HepG2 (cell line): ENCODE results near the gene SOX9. TPM values are rescaled to one million over a fixed set of nuclear protein-coding genes. Genes with fewer than 3 reads are reported as not detected.

Experiments used
- ASH2L ChIP-seq: fragments of 300-600, 200-600 bp; sonication (generic); IDR thresholded peaks from 2 replicates; pipeline ENCODE4 v1.7.0; 2017; ENCODE audit warnings: low read depth, mild to moderate bottlenecking, moderate library complexity, mixed read lengths, low read length; ENCODE audit not compliant: insufficient read length
- ATF4 ChIP-seq, 2 experiments: fragments of 450-650 bp in 1 of 2; sonication (generic) in 1 of 2; formaldehyde crosslinking; IDR thresholded peaks; 2 replicates each; pipeline versions ENCODE4 v1.5.0 to v1.8.0; 2020 to 2022; ENCODE audit warnings: mild to moderate bottlenecking in 1 of 2, missing genetic modification reagents in 1 of 2
- CHD4 ChIP-seq: fragments of 200-600 bp; sonication (generic); IDR thresholded peaks from 2 replicates; pipeline ENCODE4 v1.7.0; 2017; ENCODE audit warnings: mild to moderate bottlenecking, low read length, borderline replicate concordance
- CREB1 ChIP-seq, 2 experiments: fragments of 450-650 bp in 1 of 2; IDR thresholded peaks; 2 replicates each; pipeline ENCODE4 v1.6.1; 2016 to 2017; ENCODE audit warnings: control low read depth in 1 of 2, mild to moderate bottlenecking in 1 of 2, missing compliant biosample characterization in 1 of 2, missing genetic modification characterization in 1 of 2
- DDIT3 ChIP-seq: sonication (generic); formaldehyde crosslinking; IDR thresholded peaks from 2 replicates; pipeline ENCODE4 v1.4.0; 2020; ENCODE audit warnings: mild to moderate bottlenecking, missing genetic modification reagents
- ELF1 ChIP-seq: sonication (generic); formaldehyde crosslinking; IDR thresholded peaks from 2 replicates; pipeline ENCODE4 v1.4.0; 2020; ENCODE audit warnings: missing genetic modification reagents
- FOXA1 ChIP-seq, 2 experiments: fragments of 450-650 bp in 1 of 2; sonication (generic) in 1 of 2; formaldehyde crosslinking in 1 of 2; IDR thresholded peaks; 2 replicates each; pipeline versions ENCODE4 v1.4.0 to v1.6.1; 2016 to 2020; ENCODE audit warnings: missing genetic modification reagents in 1 of 2
- HHEX ChIP-seq: IDR thresholded peaks from 2 replicates; pipeline ENCODE4 v1.6.1; 2016; ENCODE audit warnings: control low read depth
- POLR2AphosphoS5 ChIP-seq: IDR thresholded peaks from 2 replicates; pipeline ENCODE4 v1.6.1; 2012; ENCODE audit warnings: low read depth, low read length
- SMAD3 ChIP-seq: sonication (generic); formaldehyde crosslinking; IDR thresholded peaks from 2 replicates; pipeline ENCODE4 v1.4.0; 2020; ENCODE audit warnings: missing genetic modification reagents
- SRF ChIP-seq: IDR thresholded peaks from 2 replicates; pipeline ENCODE4 v1.6.1; 2011; ENCODE audit warnings: mild to moderate bottlenecking, low read depth, low read length, moderate library complexity
- TERF1 ChIP-seq: sonication (generic); formaldehyde crosslinking; IDR thresholded peaks from 2 replicates; pipeline ENCODE4 v1.8.0; 2022; ENCODE audit warnings: mild to moderate bottlenecking, missing genetic modification reagents, moderate library complexity
- TFDP2 ChIP-seq: sonication (generic); formaldehyde crosslinking; IDR thresholded peaks from 2 replicates; pipeline ENCODE4 v1.4.0; 2020; ENCODE audit warnings: missing genetic modification reagents
- TFE3 ChIP-seq: IDR thresholded peaks from 2 replicates; pipeline ENCODE4 v1.6.1; 2016
- ZBTB14 ChIP-seq: sonication (generic); formaldehyde crosslinking; IDR thresholded peaks from 2 replicates; pipeline ENCODE4 v1.4.0; 2020; ENCODE audit warnings: missing genetic modification reagents
- ZBTB46 ChIP-seq: sonication (generic); formaldehyde crosslinking; IDR thresholded peaks from 2 replicates; pipeline ENCODE4 v1.4.0; 2020; ENCODE audit warnings: mild to moderate bottlenecking, missing genetic modification reagents, borderline replicate concordance
- ZNF468 ChIP-seq: sonication (generic); formaldehyde crosslinking; IDR thresholded peaks from 2 replicates; pipeline ENCODE4 v1.8.0; 2022; ENCODE audit warnings: mild to moderate bottlenecking, moderate library complexity, missing genetic modification reagents
- ZNF547 ChIP-seq: sonication (generic); formaldehyde crosslinking; IDR thresholded peaks from 2 replicates; pipeline ENCODE4 v1.5.1; 2020; ENCODE audit warnings: mild to moderate bottlenecking, missing genetic modification reagents
- ZNF557 ChIP-seq: sonication (generic); formaldehyde crosslinking; IDR thresholded peaks from 2 replicates; pipeline ENCODE4 v1.4.0; 2020; ENCODE audit warnings: missing genetic modification reagents
- polyA plus RNA-seq, 8 experiments: library from polyadenylated mRNA; depleted of rRNA in 3 of 8; stranded (reverse) in 7 of 8; unstranded in 1 of 8; fragments of >200 nt; fragmentation: Illumina TruSeq in 4 of 8; extraction: Trizol in 4 of 8; gene quantifications; 2 replicates each; pipeline versions ENCODE4 v1.2.1 to v1.2.3, GENCODE V29; 2011 to 2016; ENCODE audit warnings: low read depth in 4 of 8, missing spikeins in 1 of 8, mixed read lengths in 1 of 8; ENCODE audit not compliant: insufficient read depth in 1 of 8
- total RNA-seq, 5 experiments: library from RNA; depleted of rRNA; stranded (reverse); fragments of >200 nt; fragmentation: Illumina TruSeq; extraction: Trizol; gene quantifications; 2 replicates each; pipeline ENCODE4 v1.2.3, GENCODE V29; 2016; ENCODE audit warnings: low read depth in 1 of 5

The SOX9 gene
- total and polyA plus RNA-seq, 2 of the 13 experiments (the other 11 are each of a cell fraction or from before 2014, with no cell fraction given), result 16.1 to 27.6 TPM

- TF ChIP-seq SRF (0 out of 2 replicates have a peak, but pooled peaks have one; percentile 1), DDIT3 (CRISPR knock-in tag) (no peak), ZBTB46 (CRISPR knock-in tag) (no peak), CREB1 (IDR thresholded peaks at IDR 0.05) (peak; percentile 59; the same call in 1 of the 2 replicates), CREB1 (CRISPR knock-in tag; IDR thresholded peaks at IDR 0.05) (peak; percentile 52), CHD4 (no peak), HHEX (CRISPR knock-in tag) (0 out of 2 replicates have a peak, but pooled peaks have one; percentile 33), ZNF468 (CRISPR knock-in tag) (no peak), ASH2L (peak; percentile 28), ZNF547 (CRISPR knock-in tag) (peak; percentile 30; the same call in 1 of the 2 replicates), ELF1 (0 out of 2 replicates have a peak, but pooled peaks have one; percentile 17), TFDP2 (0 out of 2 replicates have a peak, but pooled peaks have one; percentile 40), FOXA1 (IDR thresholded peaks at IDR 0.05) (no peak), FOXA1 (CRISPR knock-in tag; IDR thresholded peaks at IDR 0.05) (0 out of 2 replicates have a peak, but pooled peaks have one; percentile 13), ATF4 (CRISPR knock-in tag; IDR thresholded peaks at IDR 0.05) (peak; percentile 56 to 66; a peak in 1 of 4 replicates), ZBTB14 (CRISPR knock-in tag) (no peak), TERF1 (no peak), ZNF557 (CRISPR knock-in tag) (0 out of 2 replicates have a peak, but pooled peaks have one; percentile 20), TFE3 (CRISPR knock-in tag) (0 out of 2 replicates have a peak, but pooled peaks have one; percentile 4), SMAD3 (CRISPR knock-in tag) (no peak), POLR2AphosphoS5 (peak; percentile 84)
Observed at GRCh38 chr17:72126575-72127486, 6.0 kb downstream of the SOX9 start (continued).
